ENCODE results near the gene ZFTA.
"Not testable (repeated sequence)": the region's sequence is repeated elsewhere in the genome, so short reads cannot be mapped to it uniquely, and the experiment has no call there.

Gene ZFTA

GRCh38 chr11:63768237-63769041, at the start of gene ZFTA:
TSS of gene ZFTA (minus strand) at chr11:63768775. CDS start at chr11:63768622, 153 bp downstream.
- peak in 31 of 51 donors; percentile 20 to 71 (median 52) for DNase-seq

- no peak for DNase-seq
These were observed 49.4 kb upstream of the ZFTA start for GRCh38 chr11:63817758-63818498.

- no peak for DNase-seq
These were observed 48.2 kb upstream of the ZFTA start for GRCh38 chr11:63816732-63817131.

- no peak for DNase-seq
These were observed 47.6 kb upstream of the ZFTA start for GRCh38 chr11:63816166-63816565.

- peak in 1 of 51 donors; percentile 35 for DNase-seq
These were observed 45.8 kb upstream of the ZFTA start for GRCh38 chr11:63814383-63814736.

- peak in 46 of 51 donors; percentile 7 to 69 (median 42) for DNase-seq
These were observed 45.2 kb upstream of the ZFTA start for GRCh38 chr11:63813563-63814382.

GRCh38 chr11:63813035-63813562, 44.5 kb upstream of the ZFTA start, which contains the start of gene SPINDOC:
TSS of gene SPINDOC (plus strand) at chr11:63813456. CDS start at chr11:63813687, 231 bp downstream.
- DNase-seq, result peak in 50 of 51 donors; percentile 36 to 91 (median 74)

- no peak for DNase-seq
These were observed 42.9 kb upstream of the ZFTA start for GRCh38 chr11:63811522-63811921.

GRCh38 chr11:63810383-63810782, 41.8 kb upstream of the ZFTA start:
- DNase-seq, result not testable (repeated sequence)

- no peak for DNase-seq
These were observed 37.4 kb upstream of the ZFTA start for GRCh38 chr11:63805844-63806415.

GRCh38 chr11:63804259-63804658, 35.7 kb upstream of the ZFTA start:
- DNase-seq, result no peak

- no peak for DNase-seq
These were observed 34.3 kb upstream of the ZFTA start for GRCh38 chr11:63802637-63803414.

- DNase-seq, result no peak
These were observed 32.3 kb upstream of the ZFTA start for GRCh38 chr11:63800921-63801320.

GRCh38 chr11:63795066-63795465, 26.5 kb upstream of the ZFTA start:
- DNase-seq, result no peak

GRCh38 chr11:63793161-63793560, 24.6 kb upstream of the ZFTA start:
- no peak for DNase-seq

GRCh38 chr11:63791495-63792167, 23.1 kb upstream of the ZFTA start:
- DNase-seq, result no peak

GRCh38 chr11:63785823-63786222, 17.2 kb upstream of the ZFTA start:
- no peak for DNase-seq

GRCh38 chr11:63783925-63784592, 15.5 kb upstream of the ZFTA start:
- DNase-seq, result no peak

GRCh38 chr11:63782749-63783148, 14.2 kb upstream of the ZFTA start:
- DNase-seq, result no peak
